Renal cortex interstitium (tissue), 11 donors: ENCODE data around the gene AKAP11. TPM values are rescaled to one million over a fixed set of nuclear protein-coding genes. Genes with fewer than 3 reads are reported as not detected.

Source experiments
- DNase-seq, 11 donors: peaks; one replicate each; pipeline ENCODE4 v3.0.0-alpha.2; 2013; ENCODE audit warnings: low read depth in 9 of 11, low spot score in 4 of 11; ENCODE audit errors: extremely low read depth in 1 of 11
- polyA plus RNA-seq, 3 donors: library from polyadenylated mRNA; unstranded; fragments of 120-200 nt; gene quantifications; one replicate each; pipeline ENCODE4 v1.2.1, GENCODE V29; 2013; ENCODE audit not compliant: insufficient read length in 3 of 3

The AKAP11 gene
- polyA plus RNA-seq, 3 donors: 33.7 to 41.1 (median 40.7) TPM

- no peak for DNase-seq
These were observed 92.1 kb downstream of the AKAP11 start for GRCh38 chr13:42363941-42364612.

- no peak for DNase-seq
These were observed 92.7 kb downstream of the AKAP11 start for GRCh38 chr13:42364613-42365000.

- DNase-seq: no peak
These were observed 95.9 kb downstream of the AKAP11 start for GRCh38 chr13:42367831-42368230.

GRCh38 chr13:42369071-42369797 is 97.3 kb downstream of the AKAP11 start:
- DNase-seq: no peak

GRCh38 chr13:42370229-42370628 is 98.3 kb downstream of the AKAP11 start:
- DNase-seq: no peak

Other genes starting within 250 kb of the AKAP11 start
- 1 to 10 TPM; 7.6 to 9.4 (median 8.5) TPM for gene DGKH, start 223.5 kb upstream of the AKAP11 start, polyA plus RNA-seq